ENCODE data around the gene SNAI1. TPM values are rescaled to one million over a fixed set of nuclear protein-coding genes. Genes with fewer than 3 reads are reported as not detected.

SNAI1 gene
- total and polyA plus RNA-seq, 2 of the 4 experiments (the other 2 are of a cell fraction), result 0.54 to 13.7 TPM

- Histone ChIP-seq H3K27me3 (ENCODE audit: control insufficient read depth, insufficient read depth, low read length) (no peaks in the 10 kb centered on the region; the same call in 1 of the 2 replicates), H3K4me2 (ENCODE audit: low read depth, low read length) (no peak overlapping the region), H4K91ac (ENCODE audit: insufficient read depth, low read depth, low read length) (no peak overlapping the region), H3K18ac (ENCODE audit: low read depth, low read length) (no peak overlapping the region), H2AK5ac (ENCODE audit: low read depth, low read length) (no peak overlapping the region), H3K14ac (replicated peaks; ENCODE audit: low read depth, low read length) (no peak overlapping the region), H2AFZ (replicated peaks; ENCODE audit: low read length, poor library complexity) (peak overlapping the region; percentile 64), H3K9me3 (ENCODE audit: control insufficient read depth, insufficient read depth, low read length) (no peaks in the 10 kb centered on the region), H3K56ac (ENCODE audit: extremely low read depth, insufficient read depth, low read length) (no peak overlapping the region), H2BK20ac (ENCODE audit: low read depth, low read length) (no peak overlapping the region), H3K4ac (ENCODE audit: low read depth, low read length) (no peak overlapping the region), H4K20me1 (ENCODE audit: insufficient read depth, low read length) (no peaks in the 10 kb centered on the region), H2BK15ac (ENCODE audit: low read depth, low read length) (no peak overlapping the region), H3K23ac (ENCODE audit: low read depth, low read length) (peak overlapping the region; percentile 17; the same call in 1 of the 2 replicates), H3K4me3 (ENCODE audit: insufficient read depth, low read depth, low read length) (no peak overlapping the region), H2BK5ac (ENCODE audit: low read depth, low read length, poor library complexity, severe bottlenecking) (no peak overlapping the region), H4K5ac (ENCODE audit: low read depth, low read length) (no peak overlapping the region), H2AK9ac (replicated peaks; ENCODE audit: low read depth, low read length, poor library complexity) (peak overlapping the region; percentile 65), H4K8ac (ENCODE audit: low read depth in 2 of 2, low read length in 2 of 2) (no peak overlapping the region; a peak in 1 of 4 replicates), H3K9me1 (ENCODE audit: insufficient read depth, low read length) (no peaks in the 10 kb centered on the region), H2BK120ac (ENCODE audit: low read depth, low read length) (no peak overlapping the region), H3K4me1 (ENCODE audit: control insufficient read depth, insufficient read depth, low read length) (no peaks in the 10 kb centered on the region), H3K27ac (ENCODE audit: insufficient read depth, low read length) (no peak overlapping the region), H3K9ac (ENCODE audit: low read depth, low read length) (no peak overlapping the region), H3K36me3 (ENCODE audit: control insufficient read depth, insufficient read depth, low read length) (no peaks in the 10 kb centered on the region), H3K79me1 (ENCODE audit: low read depth in 1 of 2, low read length in 2 of 2) (no peaks in the 10 kb centered on the region)
- in situ Hi-C loops (cut with MboI; ENCODE audit: low sequenced_read_pairs) (no loop called here), intact Hi-C loops (cut with micrococcal nuclease) (no loop called here), dilution Hi-C loops (cut with HindIII; ENCODE audit: low sequenced_read_pairs, unreplicated experiment) (no loop called here)
- peak; percentile 29; the same call in 1 of the 2 replicates for ATAC-seq (ENCODE audit: low read depth)
- no peak for TF ChIP-seq RCOR1 (IDR thresholded peaks at IDR 0.05; ENCODE audit: insufficient replicate concordance, low read length)
- TF ChIP-seq ELK1 (IDR thresholded peaks at IDR 0.05; ENCODE audit: borderline replicate concordance, low read depth, low read length), result no peak
- TF ChIP-seq CTCF (conservative IDR thresholded peaks at IDR 0.05; ENCODE audit: low read depth, low read length), result no peak
- TF ChIP-seq CEBPB (IDR thresholded peaks at IDR 0.05; ENCODE audit: low read depth, low read length), result no peak
- no peak for TF ChIP-seq NFE2L2 (IDR thresholded peaks at IDR 0.05; ENCODE audit: low read depth, low read length)
- no peak for TF ChIP-seq RFX5 (IDR thresholded peaks at IDR 0.05; ENCODE audit: low read depth, low read length)
- TF ChIP-seq MAFK (IDR thresholded peaks at IDR 0.05; ENCODE audit: low read depth, low read length), result no peak
- no peak for TF ChIP-seq CHD1 (IDR thresholded peaks at IDR 0.05; ENCODE audit: low read depth, low read length)
- TF ChIP-seq BHLHE40 (IDR thresholded peaks at IDR 0.05; ENCODE audit: low read depth, low read length), result no peak
- TF ChIP-seq FOS (IDR thresholded peaks at IDR 0.05; ENCODE audit: low read depth, low read length), result no peak
- TF ChIP-seq POLR2A (IDR thresholded peaks at IDR 0.05; ENCODE audit: low read depth, low read length), result no peak
- no peak for TF ChIP-seq MXI1 (IDR thresholded peaks at IDR 0.05; ENCODE audit: borderline replicate concordance, low read depth, low read length)
- TF ChIP-seq RAD21 (IDR thresholded peaks at IDR 0.05; ENCODE audit: low read length), result no peak
- POLR2A ChIA-PET (ENCODE audit: unreplicated experiment), result no interaction called here
- no peak for DNase-seq
- CTCF ChIA-PET, result no interaction called here
- no TSS peak for BruUV-seq (replicated peaks)
- 36% methylated on average over 53 of the region's 71 CpGs; no CpG with 5 or more reads in 1 of the 2 experiments for WGBS, 2 experiments (ENCODE audit: extremely low coverage in 2 of 2, insufficient read length in 1 of 2)
These were observed 27.0 kb downstream of the SNAI1 start for GRCh38 chr20:50009521-50010454.

All from IMR-90 (cell line).